ES-I3 (cell line): ENCODE data around the gene ARID5B.

Source experiments
- H3K36me3 ChIP-seq: 2 replicates; pipeline ENCODE4 v1.6.1; 2013; ENCODE audit warnings: mild to moderate bottlenecking, low read length, control low read depth, moderate library complexity; ENCODE audit not compliant: insufficient read depth
- H3K4me1 ChIP-seq: 2 replicates; pipeline ENCODE4 v1.6.1; 2013; ENCODE audit warnings: mild to moderate bottlenecking, control low read depth, low read length; ENCODE audit not compliant: insufficient read depth
- H3K9ac ChIP-seq: 2 replicates; pipeline ENCODE4 v1.6.1; 2013; ENCODE audit warnings: low read depth, mild to moderate bottlenecking, low read length, moderate library complexity
- H3K9me3 ChIP-seq: 2 replicates; pipeline ENCODE4 v1.6.1; 2013; ENCODE audit warnings: mild to moderate bottlenecking, low read length, moderate library complexity; ENCODE audit not compliant: control insufficient read depth, insufficient read depth

The ARID5B gene

DNA sequence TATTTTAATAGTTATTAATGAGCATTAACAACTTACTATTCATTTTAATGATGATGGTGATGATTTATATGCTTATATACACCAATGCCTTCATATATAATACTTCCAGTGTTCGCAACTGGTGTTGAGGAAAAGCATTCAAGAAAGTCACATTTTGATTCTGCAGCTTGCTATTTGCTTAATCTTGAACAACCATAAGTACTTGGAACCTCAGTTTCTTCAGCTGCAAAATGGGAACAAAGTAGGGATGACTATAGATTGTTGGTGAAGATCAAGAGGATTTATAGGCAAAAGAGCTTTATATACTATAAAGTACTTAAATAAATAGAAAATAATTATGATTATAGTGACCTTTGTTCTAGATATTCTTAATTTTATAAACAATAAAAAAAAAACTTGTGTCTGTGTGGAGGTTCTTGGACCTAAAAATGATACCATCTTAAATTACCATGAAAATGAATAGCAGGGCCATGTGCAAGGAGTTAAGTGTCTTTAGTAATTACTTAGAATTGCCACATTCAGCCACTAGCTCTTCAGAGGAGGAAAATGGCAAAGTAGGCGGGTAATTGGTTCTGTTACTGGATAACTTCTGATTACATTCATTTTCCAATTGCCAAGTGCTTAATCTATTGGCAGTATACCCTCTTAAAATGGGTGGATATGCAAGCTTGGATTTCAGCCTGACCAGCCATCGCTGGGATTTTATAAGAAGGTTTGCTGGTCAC lies 4.5 kb downstream of the ARID5B start:
- Histone ChIP-seq H3K36me3 (no peaks in the 10 kb centered on the region), H3K9ac (no peak overlapping the region)

DNA sequence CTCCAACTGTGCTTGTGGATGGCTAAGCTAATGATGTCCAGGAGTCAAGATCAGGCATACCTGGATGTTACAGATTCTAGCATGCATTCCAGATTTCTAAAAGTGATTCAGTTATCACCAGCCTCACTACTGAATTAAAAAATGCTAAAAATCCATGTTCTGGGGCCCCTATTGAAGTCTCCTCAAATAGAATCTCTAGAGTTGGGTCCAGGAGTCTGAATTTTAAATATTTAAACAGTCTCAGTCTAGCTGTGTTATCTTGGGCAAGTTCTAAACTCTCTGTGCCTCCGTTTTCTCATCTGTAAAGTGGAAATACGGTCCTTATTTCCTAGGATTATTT lies 5.0 kb downstream of the ARID5B start:
- no peak overlapping the region for H3K9ac ChIP-seq
- no peaks in the 10 kb centered on the region for H3K9me3 ChIP-seq
- H3K36me3 ChIP-seq = no peaks in the 10 kb centered on the region
- H3K4me1 ChIP-seq = no peaks in the 10 kb centered on the region

More for the DNA sequence above, 4.5 kb downstream of the ARID5B start:
- H3K4me1 ChIP-seq = no peaks in the 10 kb centered on the region
- H3K9me3 ChIP-seq = no peaks in the 10 kb centered on the region

DNA sequence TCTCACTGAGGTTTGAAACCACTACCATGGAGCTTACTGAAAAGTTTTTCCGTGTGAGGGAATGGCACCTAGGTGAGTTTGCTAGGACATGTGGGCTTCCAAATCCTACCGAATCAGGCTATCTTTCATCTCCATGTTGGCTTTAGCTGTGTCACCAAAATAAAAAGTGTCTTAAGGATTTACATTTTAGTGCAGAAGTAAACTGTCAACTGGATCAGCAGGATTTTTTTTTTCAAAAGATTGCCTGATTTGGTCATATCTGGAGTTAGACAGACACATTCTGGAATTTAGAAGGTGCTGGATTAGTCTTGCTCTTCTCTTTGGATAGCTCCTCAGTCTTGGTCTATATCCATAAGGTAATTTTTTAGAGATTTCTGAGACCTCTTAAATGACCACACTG lies 5.5 kb downstream of the ARID5B start:
- no peaks in the 10 kb centered on the region for H3K36me3 ChIP-seq
- no peaks in the 10 kb centered on the region for H3K4me1 ChIP-seq
- H3K9ac ChIP-seq = no peak overlapping the region
- no peaks in the 10 kb centered on the region for H3K9me3 ChIP-seq

DNA sequence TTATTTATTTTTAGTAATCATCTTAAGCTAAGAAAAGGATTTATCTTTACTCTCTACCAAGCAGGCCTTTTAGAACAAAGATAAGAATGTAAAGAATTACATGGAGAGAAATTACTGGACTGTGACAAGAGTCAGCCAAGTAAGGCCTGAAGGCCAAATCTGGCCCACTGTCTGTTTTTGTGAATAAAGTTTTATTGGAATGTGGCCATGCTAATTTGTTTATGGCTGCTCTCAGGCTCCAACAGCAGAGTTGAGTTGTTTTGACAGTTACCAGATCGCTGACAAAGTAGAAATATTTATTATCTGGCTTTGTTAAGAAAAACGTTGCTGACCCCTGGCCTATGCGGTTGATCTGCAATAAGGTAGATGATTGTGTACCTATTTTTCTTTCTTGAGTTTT lies 6.1 kb downstream of the ARID5B start:
- Histone ChIP-seq H3K36me3 (no peaks in the 10 kb centered on the region), H3K4me1 (no peaks in the 10 kb centered on the region), H3K9ac (no peak overlapping the region), H3K9me3 (no peaks in the 10 kb centered on the region)

DNA sequence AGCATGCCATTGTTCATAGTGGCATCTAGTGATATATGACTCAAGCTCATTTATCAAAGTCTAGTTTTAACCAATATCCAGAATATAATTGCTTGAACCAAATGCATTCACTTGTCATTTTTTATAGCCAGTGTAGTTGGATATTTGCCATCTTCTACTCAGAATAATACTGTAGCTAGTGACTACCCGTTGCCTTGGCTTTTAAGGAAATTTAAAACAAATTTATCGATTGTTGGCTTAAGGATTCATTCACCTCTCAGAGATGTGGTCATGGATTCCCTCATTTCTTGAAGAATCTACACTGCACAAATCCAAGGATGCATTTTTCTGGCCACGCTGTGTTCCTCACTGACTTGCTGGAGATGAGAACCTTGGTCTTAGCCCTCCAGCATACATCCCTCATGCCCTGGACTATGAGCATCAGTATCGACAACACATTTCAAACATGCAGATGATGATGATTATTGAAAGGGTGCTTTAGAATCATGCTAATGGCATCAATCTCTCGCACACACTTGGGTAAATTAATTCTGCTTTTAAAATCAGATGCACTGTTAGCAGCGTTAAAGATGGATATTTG lies 8.8 kb downstream of the ARID5B start:
- H3K9me3 ChIP-seq = no peaks in the 10 kb centered on the region
- no peaks in the 10 kb centered on the region for H3K36me3 ChIP-seq
- H3K4me1 ChIP-seq = no peaks in the 10 kb centered on the region
- no peak overlapping the region for H3K9ac ChIP-seq

DNA sequence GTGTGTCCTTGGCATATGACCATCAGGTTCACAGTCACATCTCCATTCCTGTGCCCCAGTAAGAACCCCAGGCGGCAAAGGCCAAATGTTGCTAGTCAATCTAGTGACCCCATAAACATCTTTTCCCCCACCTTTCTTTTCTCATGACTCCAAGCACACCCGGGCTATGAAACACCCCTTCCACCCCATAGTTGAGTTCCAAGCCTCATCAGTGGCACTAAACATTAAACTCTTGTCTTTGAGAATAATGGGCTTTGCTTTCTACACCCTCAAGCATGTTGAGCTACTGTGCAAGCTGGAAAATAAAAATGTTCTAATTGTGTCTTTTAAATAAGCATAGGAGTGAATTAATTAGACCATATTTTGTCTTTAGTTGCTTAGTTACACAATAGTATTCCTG lies 9.4 kb downstream of the ARID5B start:
- Histone ChIP-seq H3K9me3 (no peaks in the 10 kb centered on the region), H3K36me3 (no peaks in the 10 kb centered on the region), H3K9ac (no peak overlapping the region), H3K4me1 (no peaks in the 10 kb centered on the region)

DNA sequence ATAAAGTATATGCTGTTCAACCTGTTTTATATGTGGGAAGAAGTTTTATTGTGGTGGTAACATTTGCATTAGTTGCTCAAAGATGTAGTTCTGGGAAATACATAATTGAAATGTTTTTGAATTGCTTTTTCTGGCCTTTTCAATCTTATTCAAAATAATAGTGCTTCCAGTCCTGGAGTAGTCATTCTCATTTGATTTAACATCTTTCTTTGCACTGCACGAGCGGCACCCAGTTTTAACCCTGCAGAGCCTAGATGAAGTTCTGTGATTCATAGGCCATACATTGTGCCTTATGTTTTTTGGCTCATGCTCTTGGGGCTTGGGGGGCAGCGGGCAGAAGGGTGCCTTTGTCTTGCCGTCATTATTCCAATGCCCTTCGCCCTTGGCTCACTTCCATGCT lies 9.9 kb downstream of the ARID5B start:
- no peaks in the 10 kb centered on the region for H3K36me3 ChIP-seq
- no peak overlapping the region for H3K9ac ChIP-seq
- H3K4me1 ChIP-seq = no peaks in the 10 kb centered on the region
- H3K9me3 ChIP-seq = no peaks in the 10 kb centered on the region

DNA sequence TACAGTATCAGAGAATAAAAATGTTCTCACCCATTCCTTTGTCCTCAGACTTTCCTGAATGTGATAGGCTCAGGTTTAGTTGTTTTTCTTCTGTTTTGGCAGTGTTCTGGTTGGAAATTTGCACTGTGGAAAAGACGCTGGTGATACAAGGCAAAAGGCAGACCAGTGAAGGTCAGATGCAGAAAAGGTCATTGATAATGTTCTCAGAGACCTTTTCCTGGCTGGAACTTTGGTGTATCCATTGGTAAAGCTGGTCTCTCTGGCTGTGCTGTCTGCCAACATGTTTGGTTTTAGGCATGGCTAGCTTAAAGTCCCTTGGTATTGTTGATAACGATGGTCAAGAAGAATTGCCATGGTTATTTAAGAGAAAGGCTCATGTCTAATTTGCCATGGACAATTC lies 11.5 kb downstream of the ARID5B start:
- Histone ChIP-seq H3K4me1 (no peaks in the 10 kb centered on the region), H3K9me3 (no peaks in the 10 kb centered on the region), H3K9ac (no peak overlapping the region), H3K36me3 (no peaks in the 10 kb centered on the region)

DNA sequence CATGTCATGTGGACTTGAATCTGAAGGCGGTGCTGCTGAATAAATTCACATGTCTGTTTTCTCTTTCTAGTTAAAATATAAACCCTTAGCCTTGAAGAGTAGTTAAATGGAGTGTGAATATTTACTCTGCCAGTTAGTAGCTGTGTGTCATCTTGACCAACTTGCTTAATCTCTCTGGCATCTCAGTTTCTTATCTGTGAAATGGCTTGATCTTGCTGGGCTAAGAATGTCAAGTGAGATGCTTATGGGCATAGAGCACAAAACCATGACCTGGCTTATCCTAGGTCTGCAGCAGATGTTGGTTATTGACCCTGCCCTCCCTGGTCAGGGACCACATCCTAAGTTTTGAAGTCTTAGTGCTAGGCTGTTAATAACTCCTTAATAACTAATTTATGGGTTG lies 16.6 kb downstream of the ARID5B start:
- H3K36me3 ChIP-seq = no peaks in the 10 kb centered on the region
- no peaks in the 10 kb centered on the region for H3K9me3 ChIP-seq
- no peaks in the 10 kb centered on the region for H3K4me1 ChIP-seq
- H3K9ac ChIP-seq = no peak overlapping the region

DNA sequence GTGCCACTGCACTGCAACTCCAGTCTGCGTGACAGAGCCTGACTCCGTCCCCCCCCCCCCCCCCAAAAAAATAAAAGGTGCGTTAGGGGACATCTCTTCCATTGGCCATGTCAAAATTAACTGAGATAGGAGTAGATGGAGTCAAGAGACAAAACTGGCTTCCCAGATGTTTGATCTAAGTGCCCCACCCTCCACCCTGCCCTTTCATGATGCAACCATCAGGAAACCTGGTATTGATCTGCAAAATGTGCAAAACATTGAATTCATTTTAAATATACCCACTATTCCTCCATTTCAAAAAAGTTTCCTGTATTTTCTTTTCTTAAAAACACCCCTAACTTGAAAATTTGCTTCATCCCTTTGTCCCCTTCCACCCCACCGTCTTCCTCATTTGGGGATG lies 17.5 kb downstream of the ARID5B start:
- Histone ChIP-seq H3K9me3 (no peaks in the 10 kb centered on the region), H3K4me1 (no peaks in the 10 kb centered on the region), H3K9ac (no peak overlapping the region), H3K36me3 (no peaks in the 10 kb centered on the region)

DNA sequence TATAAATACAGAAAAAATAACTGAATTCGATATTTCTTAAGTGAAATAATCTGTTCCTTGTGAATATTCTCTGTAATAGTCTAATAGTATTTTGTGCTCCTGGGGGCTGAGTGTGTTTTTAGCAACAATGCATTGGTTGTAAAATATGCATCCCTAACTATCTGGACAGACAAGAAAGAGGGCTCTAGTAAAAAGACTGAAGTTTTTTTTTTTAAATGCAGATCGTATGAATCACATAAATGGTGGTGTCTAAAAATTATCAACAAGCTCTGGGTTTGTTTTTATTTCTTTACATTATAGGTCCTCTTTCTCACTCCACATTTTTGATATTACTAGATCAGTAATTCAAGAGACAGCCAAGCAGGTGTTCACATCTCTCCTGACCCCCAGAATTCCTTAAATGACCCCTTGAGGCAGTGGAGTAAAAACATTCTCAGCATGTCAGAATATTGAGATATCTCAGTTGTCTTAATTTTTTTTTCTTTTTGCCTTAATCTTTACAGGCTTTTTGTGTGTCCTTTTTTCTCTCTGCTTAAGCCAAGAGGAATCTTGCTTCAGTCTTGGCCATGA lies 18.2 kb downstream of the ARID5B start:
- no peaks in the 10 kb centered on the region for H3K9me3 ChIP-seq
- H3K36me3 ChIP-seq = no peaks in the 10 kb centered on the region
- H3K4me1 ChIP-seq = no peaks in the 10 kb centered on the region
- H3K9ac ChIP-seq = no peak overlapping the region

DNA sequence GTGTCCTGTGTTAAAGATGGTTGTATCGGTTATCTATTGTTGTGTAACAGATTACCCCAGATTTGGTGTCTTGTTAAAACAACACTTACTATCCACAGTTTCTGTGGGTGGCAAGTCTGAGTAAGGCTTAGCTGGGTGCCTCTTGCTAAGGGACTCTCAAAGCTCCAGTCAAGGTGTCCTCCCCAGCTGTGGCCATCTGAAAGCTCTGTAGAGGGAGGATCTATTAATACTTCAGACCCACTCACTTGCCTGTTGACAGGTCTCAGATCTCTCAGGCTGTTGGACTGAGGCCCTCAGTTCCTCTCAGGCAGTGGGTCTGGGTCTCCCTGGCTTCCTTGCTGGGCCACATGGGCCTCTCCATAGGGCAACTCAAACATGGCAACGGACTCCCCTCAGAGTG lies 19.6 kb downstream of the ARID5B start:
- Histone ChIP-seq H3K4me1 (no peaks in the 10 kb centered on the region), H3K9me3 (no peaks in the 10 kb centered on the region), H3K36me3 (no peaks in the 10 kb centered on the region), H3K9ac (no peak overlapping the region)

DNA sequence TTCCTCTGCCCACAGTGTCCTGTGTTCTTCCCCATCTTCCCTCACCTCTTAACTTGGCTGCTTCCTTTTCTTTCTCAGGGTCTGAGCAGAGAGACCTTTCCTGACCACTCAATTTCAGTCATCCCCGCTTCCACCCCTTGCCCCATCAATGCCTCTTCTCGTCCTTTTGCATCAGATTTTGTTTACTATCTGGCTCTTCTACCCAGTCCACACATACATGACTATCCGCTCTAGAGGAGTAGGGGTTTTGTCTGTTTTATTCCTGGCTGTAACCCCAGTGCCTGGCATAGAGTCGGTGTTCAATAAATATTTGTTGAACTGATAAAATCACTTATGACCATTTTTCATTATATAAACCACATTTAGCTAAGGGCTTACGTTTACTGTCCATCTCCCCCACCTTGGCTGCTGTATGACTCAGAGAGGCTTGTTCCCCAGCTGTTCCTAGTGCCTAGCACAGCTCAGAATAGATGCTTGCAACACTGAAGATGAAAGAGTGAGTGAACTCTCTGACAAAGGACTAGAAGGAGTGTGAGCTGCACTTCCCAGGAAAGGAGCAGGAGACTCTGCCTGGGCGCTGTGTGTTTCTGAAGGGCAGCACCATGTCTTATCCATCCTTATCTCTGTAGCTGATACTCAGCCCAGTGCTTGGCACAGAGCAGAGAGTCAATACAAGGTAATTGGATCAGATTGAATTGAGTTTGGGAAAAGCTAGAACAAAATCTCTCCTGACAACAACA lies 21.9 kb downstream of the ARID5B start:
- Histone ChIP-seq H3K9me3 (no peaks in the 10 kb centered on the region), H3K36me3 (no peaks in the 10 kb centered on the region), H3K4me1 (no peaks in the 10 kb centered on the region), H3K9ac (no peak overlapping the region)

DNA sequence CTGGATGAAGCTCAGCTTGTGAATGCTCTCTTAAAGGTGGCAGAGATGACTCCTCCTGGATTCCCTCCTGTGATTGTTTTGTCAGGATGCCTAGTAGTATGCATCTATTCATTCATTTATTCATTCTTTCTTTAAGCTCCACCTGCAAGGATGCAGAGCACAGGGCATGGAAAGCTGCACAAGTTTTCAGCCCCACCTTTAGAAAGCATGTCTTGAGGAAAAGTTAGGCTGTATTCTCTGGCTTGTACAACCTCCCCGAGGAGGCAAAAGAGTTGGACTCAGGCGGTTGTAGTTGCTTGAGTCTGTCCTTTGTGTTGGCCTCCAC lies 22.4 kb downstream of the ARID5B start:
- no peaks in the 10 kb centered on the region for H3K9me3 ChIP-seq

DNA sequence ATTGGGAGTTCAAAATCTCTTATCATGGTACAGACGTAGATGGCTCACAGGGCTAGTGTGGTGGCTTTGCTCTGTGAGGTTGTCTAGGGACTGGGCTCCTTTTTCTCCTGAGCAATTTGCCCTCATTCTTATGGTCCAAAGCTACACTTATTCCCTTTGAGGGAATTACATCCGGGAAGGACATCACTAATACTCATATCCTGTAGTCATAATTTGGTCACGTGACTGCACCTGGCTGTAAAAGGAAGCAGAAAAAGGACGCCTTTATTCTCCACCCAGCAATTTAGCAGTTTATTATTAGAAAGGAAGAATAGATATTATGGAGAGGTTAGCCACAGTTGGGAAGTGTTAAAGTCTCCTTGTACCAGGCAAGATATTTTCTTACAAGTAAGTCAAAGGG lies 28.1 kb downstream of the ARID5B start:
- Histone ChIP-seq H3K9me3 (no peaks in the 10 kb centered on the region), H3K9ac (no peak overlapping the region), H3K36me3 (no peaks in the 10 kb centered on the region), H3K4me1 (no peaks in the 10 kb centered on the region; the same call in 1 of the 2 replicates)

More for the DNA sequence above, 22.4 kb downstream of the ARID5B start:
- H3K9ac ChIP-seq = no peak overlapping the region
- H3K36me3 ChIP-seq = no peaks in the 10 kb centered on the region
- no peaks in the 10 kb centered on the region for H3K4me1 ChIP-seq
